ENCODE results near the gene LEAP2. TPM values are rescaled to one million over a fixed set of nuclear protein-coding genes. Genes with fewer than 3 reads are reported as not detected.
A peak's percentile ranks its signal among the peaks of the same experiment; 100 is the strongest.

Gene LEAP2
- total RNA-seq, 1 donor from 2014 or later, result 0.27 TPM

- Mint-ChIP-seq H3K4me1 (ENCODE audit: low read depth, unreplicated experiment) (peaks cover 30% of the 10 kb centered on the region), H3K36me3 (ENCODE audit: low read depth, unreplicated experiment) (peaks cover 34% of the 10 kb centered on the region), H3K27me3 (ENCODE audit: low read depth, unreplicated experiment) (no peaks in the 10 kb centered on the region), H3K9me3 (ENCODE audit: unreplicated experiment) (no peaks in the 10 kb centered on the region), H3K4me3 (ENCODE audit: unreplicated experiment) (no peak overlapping the region), H3K27ac (ENCODE audit: unreplicated experiment) (no peak overlapping the region)
- Histone ChIP-seq H3K4me3 (ENCODE audit: insufficient read depth, low read depth, low read length) (no peak overlapping the region), H3K27ac (ENCODE audit: low read depth, low read length) (no peak overlapping the region), H3K4me1 (ENCODE audit: insufficient read depth, low read length) (peaks cover 3% of the 10 kb centered on the region), H3K36me3 (ENCODE audit: insufficient read depth, low read length) (peaks cover 15% of the 10 kb centered on the region), H3K27me3 (ENCODE audit: insufficient read depth, low read length) (no peaks in the 10 kb centered on the region), H3K79me2 (ENCODE audit: insufficient read depth, low read length) (peaks cover 19% of the 10 kb centered on the region), H3K9ac (ENCODE audit: low read length) (no peak overlapping the region), H3K9me3 (ENCODE audit: insufficient read depth, low read depth, low read length) (no peaks in the 10 kb centered on the region), H2AFZ (ENCODE audit: low read depth, low read length) (no peak overlapping the region), H4K20me1 (ENCODE audit: insufficient read depth, low read length) (peaks cover 6% of the 10 kb centered on the region), H3K4me2 (ENCODE audit: low read length) (no peak overlapping the region)
- TF ChIP-seq EZH2 (IDR thresholded peaks at IDR 0.05; ENCODE audit: insufficient read depth, low read length) (no peak), CTCF (IDR thresholded peaks at IDR 0.05; ENCODE audit: insufficient read depth, low read depth, low read length) (no peak)
- FAIRE-seq, result no peak
- no peak for DNase-seq (ENCODE audit: low read depth)
Observed at GRCh38 chr5:132870801-132871200, 2.7 kb upstream of the LEAP2 start.

DNA sequence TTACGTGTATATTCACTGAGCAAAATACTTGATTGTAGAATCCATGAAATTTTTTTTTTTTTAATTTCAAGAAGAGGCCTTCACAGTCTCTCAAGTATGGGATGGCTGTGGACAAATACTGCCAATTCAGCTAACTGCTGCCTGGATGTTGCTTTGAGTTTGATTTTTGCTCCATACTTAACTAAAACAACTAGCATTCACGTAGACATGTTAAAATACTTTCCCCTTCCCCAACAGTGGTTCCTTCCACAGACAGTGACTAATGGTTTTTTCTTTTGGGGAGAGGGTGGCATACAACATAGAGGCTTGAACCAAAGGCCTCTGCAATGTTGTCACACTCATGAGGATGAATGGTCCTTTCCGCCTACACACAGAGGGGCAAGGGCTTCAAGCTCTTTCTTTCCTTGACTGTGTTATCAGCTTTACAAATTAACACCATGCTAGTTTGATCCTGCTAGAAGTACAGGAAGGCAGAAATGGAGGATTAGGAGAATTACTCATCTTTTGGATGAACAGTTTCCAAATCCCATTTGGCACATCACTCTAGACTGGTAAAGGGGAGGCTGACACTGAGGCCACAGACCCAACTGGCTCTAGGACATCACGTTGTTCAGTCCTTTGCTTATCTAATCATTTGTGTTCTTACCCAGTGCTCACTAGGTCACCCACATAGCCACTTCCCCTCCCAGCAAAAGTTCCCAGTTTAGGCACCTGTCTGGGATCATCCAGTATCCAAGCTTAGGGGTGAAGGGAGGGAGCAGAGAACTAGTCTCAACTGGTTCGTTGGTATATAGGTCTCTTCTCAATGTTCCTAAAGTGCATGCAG is 1.8 kb upstream of the LEAP2 start:
- H3K4me3 Mint-ChIP-seq (ENCODE audit: unreplicated experiment), result no peak overlapping the region
- DNase-seq (ENCODE audit: low read depth) (no peak), FAIRE-seq (no peak)
- H3K9me3 ChIP-seq (ENCODE audit: insufficient read depth, low read depth, low read length), result no peaks in the 10 kb centered on the region
- no peak overlapping the region for H3K9ac ChIP-seq (ENCODE audit: low read length)
- H3K36me3 ChIP-seq (ENCODE audit: insufficient read depth, low read length), result peaks cover 21% of the 10 kb centered on the region
- peak overlapping the region; percentile 75 for H3K27ac Mint-ChIP-seq (ENCODE audit: unreplicated experiment)
- no peak overlapping the region for H3K4me3 ChIP-seq (ENCODE audit: insufficient read depth, low read depth, low read length)
- H3K36me3 Mint-ChIP-seq (ENCODE audit: low read depth, unreplicated experiment), result peaks cover 34% of the 10 kb centered on the region
- no peaks in the 10 kb centered on the region for H3K27me3 Mint-ChIP-seq (ENCODE audit: low read depth, unreplicated experiment)
- no peaks in the 10 kb centered on the region for H3K9me3 Mint-ChIP-seq (ENCODE audit: unreplicated experiment)
- H3K4me1 ChIP-seq (ENCODE audit: insufficient read depth, low read length), result peaks cover 6% of the 10 kb centered on the region
- no peaks in the 10 kb centered on the region for H3K27me3 ChIP-seq (ENCODE audit: insufficient read depth, low read length)
- no peak overlapping the region for H3K4me2 ChIP-seq (ENCODE audit: low read length)
- TF ChIP-seq EZH2 (IDR thresholded peaks at IDR 0.05; ENCODE audit: insufficient read depth, low read length), result no peak
- TF ChIP-seq CTCF (IDR thresholded peaks at IDR 0.05; ENCODE audit: insufficient read depth, low read depth, low read length), result no peak
- no peak overlapping the region for H3K27ac ChIP-seq (ENCODE audit: low read depth, low read length)
- H2AFZ ChIP-seq (ENCODE audit: low read depth, low read length), result no peak overlapping the region
- peaks cover 12% of the 10 kb centered on the region for H4K20me1 ChIP-seq (ENCODE audit: insufficient read depth, low read length)
- H3K79me2 ChIP-seq (ENCODE audit: insufficient read depth, low read length), result peaks cover 16% of the 10 kb centered on the region
- peaks cover 34% of the 10 kb centered on the region for H3K4me1 Mint-ChIP-seq (ENCODE audit: low read depth, unreplicated experiment)

DNA sequence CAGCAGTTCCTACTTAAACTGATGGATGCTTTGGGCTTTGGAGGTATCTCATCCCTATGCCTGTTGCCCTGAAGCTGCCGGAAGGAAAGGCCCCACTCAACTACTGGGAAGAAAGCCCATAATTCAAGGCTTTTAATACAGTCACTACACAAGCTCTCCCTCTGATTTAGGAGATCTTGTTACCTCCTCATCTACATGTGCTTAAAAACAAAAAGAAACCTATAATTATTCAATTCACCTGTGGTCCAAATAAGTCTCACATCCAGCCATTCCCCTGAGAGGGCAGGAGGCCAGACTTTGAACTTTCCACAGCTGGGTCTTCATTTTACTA is 715 bp upstream of the LEAP2 start:
- H3K4me2 ChIP-seq (ENCODE audit: low read length), result no peak overlapping the region
- H3K36me3 ChIP-seq (ENCODE audit: insufficient read depth, low read length), result peaks cover 25% of the 10 kb centered on the region

More for the DNA sequence above, 715 bp upstream of the LEAP2 start:
- Histone ChIP-seq H3K27ac (ENCODE audit: low read depth, low read length) (no peak overlapping the region), H2AFZ (ENCODE audit: low read depth, low read length) (no peak overlapping the region), H3K4me1 (ENCODE audit: insufficient read depth, low read length) (peaks cover 9% of the 10 kb centered on the region), H3K9ac (ENCODE audit: low read length) (no peak overlapping the region), H3K4me3 (ENCODE audit: insufficient read depth, low read depth, low read length) (no peak overlapping the region), H3K9me3 (ENCODE audit: insufficient read depth, low read depth, low read length) (no peaks in the 10 kb centered on the region), H4K20me1 (ENCODE audit: insufficient read depth, low read length) (peaks cover 13% of the 10 kb centered on the region), H3K79me2 (ENCODE audit: insufficient read depth, low read length) (peaks cover 6% of the 10 kb centered on the region), H3K27me3 (ENCODE audit: insufficient read depth, low read length) (no peaks in the 10 kb centered on the region)
- FAIRE-seq, result no peak
- H3K4me3 Mint-ChIP-seq (ENCODE audit: unreplicated experiment), result no peak overlapping the region
- TF ChIP-seq CTCF (IDR thresholded peaks at IDR 0.05; ENCODE audit: insufficient read depth, low read depth, low read length), result no peak
- TF ChIP-seq EZH2 (IDR thresholded peaks at IDR 0.05; ENCODE audit: insufficient read depth, low read length), result no peak
- no peaks in the 10 kb centered on the region for H3K9me3 Mint-ChIP-seq (ENCODE audit: unreplicated experiment)
- DNase-seq (ENCODE audit: low read depth), result no peak
- no peaks in the 10 kb centered on the region for H3K27me3 Mint-ChIP-seq (ENCODE audit: low read depth, unreplicated experiment)
- peaks cover 34% of the 10 kb centered on the region for H3K4me1 Mint-ChIP-seq (ENCODE audit: low read depth, unreplicated experiment)
- H3K36me3 Mint-ChIP-seq (ENCODE audit: low read depth, unreplicated experiment), result peaks cover 35% of the 10 kb centered on the region
- H3K27ac Mint-ChIP-seq (ENCODE audit: unreplicated experiment), result peak overlapping the region; percentile 76
